PC-9 (cell line): Measurements from ENCODE around the gene XIRP1. TPM values are rescaled to one million over a fixed set of nuclear protein-coding genes. Genes with fewer than 3 reads are reported as not detected.

ENCODE experiments used
- BruUV-seq: library from RNA; stranded (reverse); fragments of 400-500 nt; replicated peaks from 2 replicates; lab custom pipeline; 2021; lab: Mats Ljungman, UMichigan
- CTCF ChIA-PET: fragments of 300-600 bp; sonication (Branson Sonifier 250); formaldehyde crosslinking; loops from one replicate; lab custom pipeline; 2022; ENCODE audit warnings: antibody characterized with exemption; lab: Charles Lee
- POLR2A ChIA-PET: fragments of 300-600 bp; sonication (Branson Sonifier 250); formaldehyde crosslinking; loops from one replicate; lab custom pipeline; 2022; ENCODE audit warnings: antibody characterized with exemption; ENCODE audit not compliant: unreplicated experiment; lab: Charles Lee
- DNase-seq, 2 experiments: peaks; one replicate each; pipeline versions ENCODE4 v3.0.0 to v3.0.0-alpha.2; 2015 to 2022; ENCODE audit warnings: mixed read lengths in 1 of 2
- H2AFZ ChIP-seq: fragments of 200-600 bp; sonication (generic); 2 replicates; pipeline ENCODE4 v1.8.1; 2017; ENCODE audit warnings: antibody characterized with exemption
- H3F3A ChIP-seq: fragments of 200-600 bp; sonication (generic); 2 replicates; pipeline ENCODE4 v1.8.1; 2017; ENCODE audit warnings: antibody characterized with exemption, mild to moderate bottlenecking, low read depth; ENCODE audit not compliant: insufficient read depth
- H3K27ac ChIP-seq: fragments of 200-600 bp; sonication (generic); 2 replicates; pipeline ENCODE4 v1.6.1; 2016; ENCODE audit warnings: mixed run types
- H3K27me3 ChIP-seq: fragments of 200-600 bp; sonication (generic); 2 replicates; pipeline ENCODE4 v1.6.1; 2016; ENCODE audit warnings: low read depth, mixed run types; ENCODE audit not compliant: insufficient read depth
- H3K36me3 ChIP-seq: fragments of 200-600 bp; sonication (generic); 2 replicates; pipeline ENCODE4 v1.6.1; 2016; ENCODE audit warnings: low read depth, mixed run types
- H3K4me1 ChIP-seq: fragments of 200-600 bp; sonication (generic); replicated peaks from 2 replicates; pipeline ENCODE4 v1.6.1; 2016; ENCODE audit warnings: mixed run types; ENCODE audit not compliant: insufficient read depth
- H3K4me2 ChIP-seq: fragments of 200-600 bp; sonication (generic); 2 replicates; pipeline ENCODE4 v1.6.1; 2017; ENCODE audit warnings: mixed run types
- H3K4me3 ChIP-seq: fragments of 200-600 bp; sonication (generic); 2 replicates; pipeline ENCODE4 v1.6.1; 2016; ENCODE audit warnings: mixed run types
- H3K79me2 ChIP-seq: fragments of 200-600 bp; sonication (generic); 2 replicates; pipeline ENCODE4 v1.6.1; 2017; ENCODE audit warnings: low read depth, mixed run types
- H3K9me2 ChIP-seq: fragments of 200-600 bp; sonication (generic); 2 replicates; pipeline ENCODE4 v1.8.1; 2017; ENCODE audit warnings: mild to moderate bottlenecking; ENCODE audit not compliant: insufficient read depth
- H3K9me3 ChIP-seq: fragments of 200-600 bp; sonication (generic); 2 replicates; pipeline ENCODE4 v1.8.1; 2016; ENCODE audit warnings: low read depth; ENCODE audit not compliant: insufficient read depth
- H4K20me1 ChIP-seq: fragments of 200-600 bp; sonication (generic); 2 replicates; pipeline ENCODE4 v1.8.1; 2017; ENCODE audit not compliant: insufficient read depth
- CTCF ChIP-seq: fragments of 200-600 bp; sonication (generic); conservative IDR thresholded peaks from 2 replicates; pipeline ENCODE4 v1.6.1; 2017; ENCODE audit warnings: mixed run types, antibody characterized with exemption, mild to moderate bottlenecking, moderate library complexity
- EZH2 ChIP-seq: fragments of 200-600 bp; sonication (generic); IDR thresholded peaks from 2 replicates; pipeline ENCODE4 v1.8.0; 2017; ENCODE audit warnings: antibody characterized with exemption, low read depth
- intact Hi-C: fragments of 100-400 bp; cut with micrococcal nuclease; formaldehyde crosslinking; loops from one replicate; pipeline ENCODE4 v1.10.0; 2022; ENCODE audit not compliant: unreplicated experiment
- total RNA-seq: library from RNA; stranded (reverse); gene quantifications from 2 replicates; pipeline ENCODE4 v1.2.3, GENCODE V29; 2021

The XIRP1 gene
- total RNA-seq, 1 experiment from 2014 or later = not detected

GRCh38 chr3:39185326-39185958, 7.0 kb downstream of the XIRP1 start:
- H3F3A ChIP-seq = peaks cover 12% of the 10 kb centered on the region
- no TSS peak for BruUV-seq
- POLR2A ChIA-PET = no interaction called here
- no peaks in the 10 kb centered on the region for H3K36me3 ChIP-seq
- no peak overlapping the region for H3K4me2 ChIP-seq
- DNase-seq = no peak
- peaks cover 6% of the 10 kb centered on the region for H3K4me1 ChIP-seq
- CTCF ChIA-PET = no interaction called here
- H3K4me3 ChIP-seq = no peak overlapping the region
- H3K9me2 ChIP-seq = no peaks in the 10 kb centered on the region
- no peaks in the 10 kb centered on the region for H3K79me2 ChIP-seq
- no peaks in the 10 kb centered on the region for H3K9me3 ChIP-seq
- no peaks in the 10 kb centered on the region for H4K20me1 ChIP-seq
- H3K27ac ChIP-seq = no peak overlapping the region
- no peak overlapping the region for H2AFZ ChIP-seq
- TF ChIP-seq EZH2 = no peak
- no peak for TF ChIP-seq CTCF
- H3K27me3 ChIP-seq = no peaks in the 10 kb centered on the region
- intact Hi-C loops = no loop called here

DNA sequence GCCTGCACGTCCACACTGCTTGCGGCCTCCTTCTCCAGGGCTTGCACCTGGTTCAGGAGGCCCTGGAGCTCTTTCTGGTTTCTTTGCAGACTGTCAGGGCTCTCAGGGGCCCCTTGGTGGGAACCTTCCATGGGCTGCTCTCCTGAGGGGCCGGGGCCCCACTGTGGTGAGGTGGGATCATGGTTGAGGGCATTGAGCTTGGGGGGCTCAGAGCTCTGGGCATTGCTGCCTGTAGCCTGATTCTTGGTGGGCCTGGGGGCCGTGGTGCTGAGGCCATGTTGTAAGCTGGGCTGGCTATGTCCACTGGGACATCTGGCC, 7.5 kb downstream of the XIRP1 start:
- CTCF ChIA-PET = no interaction called here
- intact Hi-C loops = loop anchor here (5.0 kb wide), 1 partner anchor 78 kb away; the partner anchor contains the start of genes GORASP1 and TTC21A
- POLR2A ChIA-PET = no interaction called here

More for the DNA sequence above, 7.5 kb downstream of the XIRP1 start:
- no peak overlapping the region for H3K4me3 ChIP-seq
- H3K9me2 ChIP-seq = no peaks in the 10 kb centered on the region
- H3K36me3 ChIP-seq = no peaks in the 10 kb centered on the region
- H3K9me3 ChIP-seq = no peaks in the 10 kb centered on the region
- TF ChIP-seq EZH2 = no peak
- TF ChIP-seq CTCF = no peak
- peaks cover 11% of the 10 kb centered on the region for H3K4me1 ChIP-seq
- H3K4me2 ChIP-seq = no peak overlapping the region
- no peaks in the 10 kb centered on the region for H3K79me2 ChIP-seq
- no peaks in the 10 kb centered on the region for H3K27me3 ChIP-seq
- no peak overlapping the region for H2AFZ ChIP-seq
- no TSS peak for BruUV-seq
- DNase-seq = no peak
- peaks cover 12% of the 10 kb centered on the region for H3F3A ChIP-seq
- H4K20me1 ChIP-seq = no peaks in the 10 kb centered on the region
- no peak overlapping the region for H3K27ac ChIP-seq
